Right lobe of liver (tissue), 6 donors: Measurements from ENCODE around the gene USP48. TPM values are rescaled to one million over a fixed set of nuclear protein-coding genes. Genes with fewer than 3 reads are reported as not detected.

ENCODE experiments used
- ATAC-seq, 4 donors: fragments of 200-7000 bp; cut with Tn5 transposase; one replicate each; pipeline ENCODE4 v1.9.1; 2020; ENCODE audit warnings: mild to moderate bottlenecking in 4 of 4, moderate library complexity in 4 of 4
- DNase-seq, 3 donors: peaks; one replicate each; pipeline ENCODE4 v3.0.0-alpha.2; 2020
- H3K27ac ChIP-seq, 3 donors: fragments of 200-600 bp; one replicate each; pipeline ENCODE4 v1.8.0; 2022
- H3K27me3 ChIP-seq, 2 donors: fragments of 200-600 bp; one replicate each; pipeline ENCODE4 v1.8.0; 2022
- H3K36me3 ChIP-seq, 4 donors: fragments of 200-600 bp; sonication (generic) in 1 of 4; one replicate each; pipeline versions ENCODE4 v1.5.1 to v1.8.0; 2017 to 2022; ENCODE audit warnings: control low read depth in 1 of 4
- H3K4me1 ChIP-seq, 4 donors: fragments of 200-600 bp; sonication (generic) in 1 of 4; one replicate each; pipeline versions ENCODE4 v1.5.1 to v1.8.0; 2017 to 2022; ENCODE audit warnings: control low read depth in 1 of 4
- H3K4me3 ChIP-seq, 3 donors: fragments of 200-600 bp; one replicate each; pipeline ENCODE4 v1.8.0; 2022
- H3K9me3 ChIP-seq, 4 donors: fragments of 200-600 bp; sonication (generic) in 1 of 4; one replicate each; pipeline versions ENCODE4 v1.5.1 to v1.8.0; 2017 to 2022; ENCODE audit warnings: control low read depth in 1 of 4
- POLR2A ChIP-seq: fragments of 450-650 bp; IDR thresholded peaks from one replicate; pipeline ENCODE4 v1.6.1; 2017; ENCODE audit warnings: antibody characterized with exemption, mild to moderate bottlenecking
- WGBS: methylation state at CpG from one replicate; pipeline ENCODE4 v1.1.6; 2018; ENCODE audit warnings: low coverage, low lambda C conversion rate; ENCODE audit not compliant: insufficient coverage; ENCODE audit errors: missing lambda C conversion rate; 5-methylcytosine and 5-hydroxymethylcytosine counted together
- intact Hi-C, 2 donors: fragments of 100-400 bp; cut with DNase I; formaldehyde crosslinking; loops; one replicate each; pipeline versions ENCODE4 v1.11.2 to v1.14.1; 2022
- total RNA-seq, 6 experiments: library from RNA; depleted of rRNA in 2 of 6; stranded (reverse); fragments of >200 nt in 2 of 6; fragmentation: NEBNext Ultra II Directional in 3 of 6; extraction: Animal tissue kit (Norgen Biotek cat#: 25700) in 3 of 6; gene quantifications; one replicate each; pipeline versions ENCODE4 v1.1.0 to v1.2.4, GENCODE V29; 2016 to 2023
- TF ChIP-seq, protein P1 (sequence below), 4 donors: fragments of 200-600 bp in 3 of 4; fragments of 450-650 bp in 1 of 4; IDR thresholded peaks; one replicate each; pipeline versions ENCODE4 v1.5.1 to v1.8.0; 2016 to 2022; ENCODE audit warnings: antibody characterized with exemption in 4 of 4, mild to moderate bottlenecking in 2 of 4
- donor health status: DM: no; HTN: yes; CAD: no.
- donor health status: DM: no; HTN: no; CAD: no.
- donor health status: DM: no; HTN: no; CAD: no.
- donor health status: DM: no; HTN: yes; CAD: no.
- donor health status: DM: no; HTN: yes; CAD: no.

USP48 gene
- total RNA-seq, 6 experiments from 2014 or later = 21.3 to 24.5 (median 22.8) TPM

DNA sequence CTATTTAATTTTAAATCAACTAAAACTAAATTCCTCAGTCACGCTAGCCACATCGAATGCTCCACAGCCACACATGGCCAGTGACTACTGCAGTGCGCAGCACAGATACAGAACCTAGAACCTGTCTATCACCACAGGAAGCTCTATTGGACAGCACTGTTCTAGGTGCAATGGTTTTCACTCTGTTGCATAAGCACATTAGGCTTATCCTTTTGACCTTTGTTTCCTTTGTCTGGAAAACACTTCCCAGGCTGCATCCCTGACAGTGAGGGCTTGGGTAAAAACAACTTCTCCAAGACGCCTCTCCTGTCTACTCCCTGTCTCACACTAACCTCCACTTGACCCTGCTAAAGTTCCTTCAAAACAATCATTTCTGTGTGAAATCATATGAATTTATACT lies 80.2 kb downstream of the USP48 start:
- Histone ChIP-seq H3K9me3 (no peaks in the 10 kb centered on the region), H3K27me3 (no peaks in the 10 kb centered on the region), H3K27ac (no peak overlapping the region), H3K4me1 (peaks cover 0 to 10% (median 0%) of the 10 kb centered on the region in 4 donors), H3K4me3 (no peak overlapping the region), H3K36me3 (peaks cover 0 to 29% (median 6%) of the 10 kb centered on the region in 4 donors)
- ATAC-seq (peak; percentile 66 to 86 (median 76)), DNase-seq (no peak)
- intact Hi-C loops = loop anchor here in 1 of 2 donors (10.0 kb wide), 1 partner anchor 262 kb away; no protein-coding TSS in a partner anchor
- 77% methylated on average over 4 of the region's 4 CpGs for WGBS
- TF ChIP-seq POLR2A = no peak
- TF ChIP-seq, protein P1, sequence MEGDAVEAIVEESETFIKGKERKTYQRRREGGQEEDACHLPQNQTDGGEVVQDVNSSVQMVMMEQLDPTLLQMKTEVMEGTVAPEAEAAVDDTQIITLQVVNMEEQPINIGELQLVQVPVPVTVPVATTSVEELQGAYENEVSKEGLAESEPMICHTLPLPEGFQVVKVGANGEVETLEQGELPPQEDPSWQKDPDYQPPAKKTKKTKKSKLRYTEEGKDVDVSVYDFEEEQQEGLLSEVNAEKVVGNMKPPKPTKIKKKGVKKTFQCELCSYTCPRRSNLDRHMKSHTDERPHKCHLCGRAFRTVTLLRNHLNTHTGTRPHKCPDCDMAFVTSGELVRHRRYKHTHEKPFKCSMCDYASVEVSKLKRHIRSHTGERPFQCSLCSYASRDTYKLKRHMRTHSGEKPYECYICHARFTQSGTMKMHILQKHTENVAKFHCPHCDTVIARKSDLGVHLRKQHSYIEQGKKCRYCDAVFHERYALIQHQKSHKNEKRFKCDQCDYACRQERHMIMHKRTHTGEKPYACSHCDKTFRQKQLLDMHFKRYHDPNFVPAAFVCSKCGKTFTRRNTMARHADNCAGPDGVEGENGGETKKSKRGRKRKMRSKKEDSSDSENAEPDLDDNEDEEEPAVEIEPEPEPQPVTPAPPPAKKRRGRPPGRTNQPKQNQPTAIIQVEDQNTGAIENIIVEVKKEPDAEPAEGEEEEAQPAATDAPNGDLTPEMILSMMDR (IDR thresholded peaks at IDR 0.05) = no peak

DNA sequence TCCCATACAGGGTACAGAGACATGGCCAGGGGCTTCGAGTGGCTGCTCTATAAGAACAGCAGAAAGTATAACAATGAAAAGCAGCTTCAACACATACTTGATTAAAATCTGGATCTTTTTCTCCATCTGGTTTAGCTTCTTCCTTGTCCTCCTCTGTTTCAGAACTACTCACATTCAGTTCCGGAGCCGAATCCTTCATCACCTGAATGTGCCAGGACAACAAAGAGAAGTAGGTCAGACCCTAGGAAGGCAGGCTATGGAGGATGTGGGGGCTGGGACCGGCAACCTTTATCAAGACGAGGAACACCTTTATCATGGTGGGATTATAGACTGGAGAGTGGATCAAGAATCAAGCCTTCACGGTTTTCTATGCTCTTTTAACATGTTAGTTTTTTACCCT lies 81.5 kb downstream of the USP48 start:
- no peak for ATAC-seq
- no peak for DNase-seq
- Histone ChIP-seq H3K4me3 (no peak overlapping the region), H3K27me3 (no peaks in the 10 kb centered on the region), H3K4me1 (peaks cover 0 to 10% (median 0%) of the 10 kb centered on the region in 4 donors), H3K27ac (no peak overlapping the region), H3K9me3 (no peaks in the 10 kb centered on the region), H3K36me3 (peaks cover 0 to 29% (median 6%) of the 10 kb centered on the region in 4 donors)
- TF ChIP-seq POLR2A = no peak
- TF ChIP-seq, protein P1 (IDR thresholded peaks at IDR 0.05) = no peak
- WGBS = 89% methylated on average over 6 of the region's 6 CpGs
- intact Hi-C loops = loop anchor here in 1 of 2 donors (10.0 kb wide), 1 partner anchor 263 kb away; no protein-coding TSS in a partner anchor

DNA sequence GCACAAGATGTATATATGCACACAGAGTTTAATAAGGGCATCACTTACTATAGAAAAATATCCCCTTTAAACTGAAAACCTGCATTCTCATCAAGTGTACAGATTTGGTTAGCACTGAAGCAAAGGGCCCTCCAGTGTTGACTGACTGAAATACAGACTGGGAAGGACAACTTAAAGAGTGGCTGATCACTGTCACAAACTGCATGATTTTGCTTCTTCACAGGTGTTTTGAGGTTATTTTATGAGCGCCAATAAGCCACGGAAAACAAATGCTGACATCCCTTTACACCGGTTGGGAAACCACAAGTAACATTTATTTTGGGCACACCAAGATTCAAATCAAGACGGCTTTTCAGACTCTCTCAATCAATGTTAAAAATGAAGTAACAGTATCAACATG lies 82.9 kb downstream of the USP48 start:
- H3K36me3 ChIP-seq = peaks cover 0 to 25% (median 8%) of the 10 kb centered on the region in 4 donors
- DNase-seq (no peak), ATAC-seq (no peak)
- peaks cover 0 to 10% (median 0%) of the 10 kb centered on the region in 4 donors for H3K4me1 ChIP-seq
- no peak for TF ChIP-seq POLR2A
- TF ChIP-seq, protein P1 (IDR thresholded peaks at IDR 0.05) = no peak
- H3K27me3 ChIP-seq = no peaks in the 10 kb centered on the region
- H3K9me3 ChIP-seq = no peaks in the 10 kb centered on the region
- intact Hi-C loops = loop anchor here in 1 of 2 donors (10.0 kb wide), 1 partner anchor 265 kb away; no protein-coding TSS in a partner anchor
- WGBS = 100% methylated on average over 1 of the region's 4 CpGs
- no peak overlapping the region for H3K4me3 ChIP-seq
- no peak overlapping the region for H3K27ac ChIP-seq

DNA sequence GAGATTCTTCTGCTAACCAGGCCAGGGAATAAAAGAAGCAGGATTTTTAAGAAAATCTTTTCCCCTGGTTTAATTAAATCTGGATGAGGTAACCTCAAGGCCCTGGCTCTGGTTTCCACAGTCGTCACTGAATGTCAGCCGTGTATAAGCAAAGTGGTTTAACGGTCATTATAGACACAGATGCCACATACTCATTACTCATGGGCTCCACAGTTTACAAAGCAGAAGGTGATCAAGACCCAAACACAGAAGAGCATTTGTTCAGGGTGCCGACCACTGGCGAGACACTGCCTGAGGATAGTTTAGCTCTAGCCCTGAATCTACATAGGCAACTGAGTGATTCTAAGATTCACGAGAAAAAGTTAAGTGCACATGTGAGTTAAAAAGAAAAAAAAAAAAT lies 86.0 kb downstream of the USP48 start:
- H3K27ac ChIP-seq = no peak overlapping the region
- H3K27me3 ChIP-seq = no peaks in the 10 kb centered on the region
- no peaks in the 10 kb centered on the region for H3K4me1 ChIP-seq
- no peak overlapping the region for H3K4me3 ChIP-seq
- intact Hi-C loops = no loop called here
- ATAC-seq (no peak), DNase-seq (no peak)
- H3K9me3 ChIP-seq = no peaks in the 10 kb centered on the region
- WGBS = 94% methylated on average over 6 of the region's 6 CpGs
- peaks cover 0 to 48% (median 12%) of the 10 kb centered on the region in 4 donors for H3K36me3 ChIP-seq
- TF ChIP-seq, protein P1 (IDR thresholded peaks at IDR 0.05) = no peak
- no peak for TF ChIP-seq POLR2A

DNA sequence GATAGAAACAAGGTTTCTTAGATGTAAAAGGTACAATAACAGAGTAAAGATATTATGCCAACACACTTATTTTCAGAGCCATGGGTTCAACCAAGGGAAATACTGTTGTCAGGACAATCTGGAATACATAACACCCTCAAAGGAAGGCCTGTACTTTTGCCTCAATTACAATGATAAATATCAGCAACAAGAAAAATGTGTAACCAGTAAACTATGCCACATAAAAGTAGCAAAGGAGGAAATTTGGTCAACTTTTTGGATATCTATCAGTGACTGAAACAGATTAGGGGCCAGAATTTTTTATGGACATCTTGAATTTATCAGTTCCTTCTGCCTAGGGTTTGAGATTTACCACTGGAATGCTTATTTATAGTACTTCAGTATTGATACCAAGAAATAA lies 89.2 kb downstream of the USP48 start:
- DNase-seq (no peak), ATAC-seq (no peak)
- Histone ChIP-seq H3K9me3 (no peaks in the 10 kb centered on the region), H3K4me3 (no peak overlapping the region), H3K4me1 (no peaks in the 10 kb centered on the region), H3K27me3 (no peaks in the 10 kb centered on the region), H3K27ac (no peak overlapping the region), H3K36me3 (peaks cover 0 to 52% (median 13%) of the 10 kb centered on the region in 4 donors)
- intact Hi-C loops = no loop called here
- no peak for TF ChIP-seq POLR2A
- TF ChIP-seq, protein P1 (IDR thresholded peaks at IDR 0.05) = no peak
